ENCODE measurements around the gene CAD. TPM values are rescaled to one million over a fixed set of nuclear protein-coding genes. Genes with fewer than 3 reads are reported as not detected.
"Not testable (repeated sequence)": the region's sequence is repeated elsewhere in the genome, so short reads cannot be mapped to it uniquely, and the experiment has no call there.

Gene CAD
- total and polyA plus RNA-seq, 2 donors (not counting 3 experiments of a cell fraction or from before 2014, with no cell fraction given): 60.3 to 91.4 TPM

GRCh38 chr2:27271631-27272340 lies 54.6 kb downstream of the CAD start:
- H3K27ac ChIP-seq (ENCODE audit: insufficient read depth, low read depth, low read length): no peak overlapping the region
- intact Hi-C loops (cut with micrococcal nuclease): no loop called here
- H2AFZ ChIP-seq (ENCODE audit: low read depth, low read length): no peak overlapping the region
- dilution Hi-C loops (cut with MboI; ENCODE audit: extremely low pct_ligation_motif_present, low sequenced_read_pairs): no loop called here
- H3K4me2 ChIP-seq (ENCODE audit: insufficient read depth, low read length): no peak overlapping the region
- DNase-seq (ENCODE audit: low read depth, low spot score) (no peak), FAIRE-seq (no peak)
- no TSS peak for BruUV-seq (replicated peaks)
- H3K79me2 ChIP-seq (ENCODE audit: control insufficient read depth, insufficient read depth, low read length): no peaks in the 10 kb centered on the region
- no peaks in the 10 kb centered on the region for H3K36me3 ChIP-seq (ENCODE audit: control insufficient read depth in 2 of 2, extremely low read depth in 1 of 2, insufficient read depth in 2 of 2, low read length in 2 of 2)
- TF ChIP-seq JUN (IDR thresholded peaks at IDR 0.05; ENCODE audit: borderline replicate concordance, insufficient read depth, insufficient read length, low read depth) (no peak), FOS (IDR thresholded peaks at IDR 0.05; ENCODE audit: borderline replicate concordance, insufficient read depth, low read length) (no peak), CTCF (IDR thresholded peaks at IDR 0.05; ENCODE audit: extremely low read depth in 1 of 2, insufficient read depth in 1 of 2, low read depth in 1 of 2, low read length in 2 of 2) (no peak), MYC (IDR thresholded peaks at IDR 0.05; ENCODE audit: low read depth, low read length) (no peak), EZH2 (IDR thresholded peaks at IDR 0.05; ENCODE audit: borderline replicate concordance, low read depth, low read length, severe bottlenecking) (no peak), POLR2AphosphoS5 (IDR thresholded peaks at IDR 0.05; ENCODE audit: insufficient read depth, low read depth, low read length) (no peak), MAX (IDR thresholded peaks at IDR 0.05; ENCODE audit: insufficient read depth, insufficient read length) (no peak), GATA2 (IDR thresholded peaks at IDR 0.05; ENCODE audit: insufficient read depth, insufficient read length, low read depth, low read length) (no peak), POLR2A (IDR thresholded peaks at IDR 0.05; ENCODE audit: low read depth, low read length) (no peak)
- H3K9me3 ChIP-seq (replicated peaks; ENCODE audit: control insufficient read depth, insufficient read depth, low read length): no peaks in the 10 kb centered on the region
- H3K4me1 ChIP-seq (ENCODE audit: control insufficient read depth, extremely low read depth, insufficient read depth, low read length): no peaks in the 10 kb centered on the region
- no peaks in the 10 kb centered on the region for H4K20me1 ChIP-seq (replicated peaks; ENCODE audit: control insufficient read depth, extremely low read depth, insufficient read depth, low read length)
- H3K4me3 ChIP-seq (replicated peaks in 1 of 3; ENCODE audit: insufficient read depth in 1 of 3, low read depth in 1 of 3, low read length in 3 of 3): no peak overlapping the region
- no peak overlapping the region for H3K9ac ChIP-seq (replicated peaks; ENCODE audit: extremely low read depth, insufficient read depth, low read length)
- H3K9me1 ChIP-seq (replicated peaks; ENCODE audit: control insufficient read depth, extremely low read depth, insufficient read depth, low read length): no peaks in the 10 kb centered on the region
- ChIA-PET CTCF (interaction anchor here (1.1 to 3.3 kb wide), 6 partner anchors 8 to 31 kb away, joined by 4 to 30 read pairs (median 6); partner anchors contain the start of genes SLC30A3 and TRIM54), POLR2A (no interaction called here)
- H3K27me3 ChIP-seq (ENCODE audit: control insufficient read depth in 2 of 2, insufficient read depth in 2 of 2, low read length in 2 of 2): peaks cover 8% of the 10 kb centered on the region in 2 experiments

- H3K9me1 ChIP-seq (replicated peaks; ENCODE audit: control insufficient read depth, extremely low read depth, insufficient read depth, low read length); FAIRE-seq; dilution Hi-C loops (cut with MboI; ENCODE audit: extremely low pct_ligation_motif_present, low sequenced_read_pairs); H3K9ac ChIP-seq (replicated peaks; ENCODE audit: extremely low read depth, insufficient read depth, low read length); H4K20me1 ChIP-seq (replicated peaks; ENCODE audit: control insufficient read depth, extremely low read depth, insufficient read depth, low read length); H3K36me3 ChIP-seq (ENCODE audit: control insufficient read depth in 2 of 2, extremely low read depth in 1 of 2, insufficient read depth in 2 of 2, low read length in 2 of 2); DNase-seq (ENCODE audit: low read depth, low spot score); H3K27ac ChIP-seq (ENCODE audit: insufficient read depth, low read depth, low read length); intact Hi-C loops (cut with micrococcal nuclease); H3K4me2 ChIP-seq (ENCODE audit: insufficient read depth, low read length); H3K9me3 ChIP-seq (replicated peaks; ENCODE audit: control insufficient read depth, insufficient read depth, low read length); BruUV-seq (replicated peaks); H3K79me2 ChIP-seq (ENCODE audit: control insufficient read depth, insufficient read depth, low read length); H3K4me3 ChIP-seq (replicated peaks in 1 of 3; ENCODE audit: insufficient read depth in 1 of 3, low read depth in 1 of 3, low read length in 3 of 3); H3K27me3 ChIP-seq (ENCODE audit: control insufficient read depth in 2 of 2, insufficient read depth in 2 of 2, low read length in 2 of 2); H3K4me1 ChIP-seq (ENCODE audit: control insufficient read depth, extremely low read depth, insufficient read depth, low read length); H2AFZ ChIP-seq (ENCODE audit: low read depth, low read length): not testable (repeated sequence)
- CTCF ChIA-PET: interaction anchor here (1.5 to 3.2 kb wide), 3 partner anchors 8 to 30 kb away, joined by 4 to 13 read pairs (median 5); partner anchors contain the start of gene SLC30A3
- POLR2A ChIA-PET: interaction anchor here (0.7 kb wide), 2 partner anchors 492 to 1249 kb away, joined by 3 to 5 read pairs; no protein-coding TSS in a partner anchor
Measured at GRCh38 chr2:27272537-27273522, 55.7 kb downstream of the CAD start.
